Measurements from ENCODE around the gene FBRS.
"Not testable (repeated sequence)": the region's sequence is repeated elsewhere in the genome, so short reads cannot be mapped to it uniquely, and the experiment has no call there.

The FBRS gene

GRCh38 chr16:30657866-30658730 lies at the start of gene FBRS:
Gene FBRS, plus strand, starts transcription at chr16:30658431. Its CDS starts 1,088 bp downstream, at chr16:30659519.
- Histone ChIP-seq H3K27ac (peak within 1 kb of the TSS; percentile 93 to 100 (median 99)), H3K4me3 (peak within 1 kb of the TSS; percentile 56 to 96 (median 85))

DNA sequence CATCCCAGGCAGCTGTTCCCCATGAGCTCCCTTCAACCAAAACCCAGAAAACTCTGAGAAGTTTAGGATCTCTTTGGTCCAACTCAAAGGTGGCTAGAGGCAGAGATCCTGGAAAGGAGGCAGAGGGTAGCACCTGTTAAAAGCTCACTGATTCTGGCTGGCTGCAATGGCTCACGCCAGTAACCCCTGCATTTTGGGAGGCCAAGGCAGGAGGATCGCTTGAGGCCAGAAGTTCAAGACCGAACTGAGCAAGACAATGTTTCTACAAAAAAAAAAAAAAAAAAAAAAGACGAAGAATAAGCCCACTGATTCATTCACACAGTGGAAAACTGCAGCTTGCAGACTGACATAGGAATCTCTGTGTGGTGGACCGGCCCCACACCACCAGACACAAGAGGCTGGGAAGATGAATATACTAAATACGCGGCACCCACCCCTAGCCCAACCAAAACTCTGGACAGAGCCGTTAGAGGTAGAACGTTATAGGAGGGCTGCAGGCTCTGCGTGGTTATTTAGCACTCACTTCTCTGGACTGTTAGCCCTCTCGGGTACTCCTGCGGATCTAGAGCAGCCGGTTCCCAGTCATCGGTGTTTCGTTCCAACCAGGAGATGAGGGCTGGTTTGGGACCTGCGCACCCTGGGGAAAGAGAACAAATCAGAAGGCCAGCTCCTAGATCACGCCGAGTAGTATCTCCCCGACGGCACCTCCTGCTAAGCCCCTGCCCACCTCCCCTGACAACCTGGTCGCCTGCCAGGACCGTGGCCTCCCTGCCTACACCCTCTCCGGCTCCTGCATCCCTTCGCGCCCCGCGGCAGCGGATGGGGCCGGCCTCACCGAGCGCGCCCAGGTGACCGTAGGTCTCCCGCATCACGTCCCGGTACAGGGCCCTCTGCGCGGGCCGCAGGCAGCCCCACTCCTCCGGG lies 49.0 kb upstream of the FBRS start:
- Histone ChIP-seq H3K27ac (peak overlapping the region; percentile 91 to 100 (median 97)), H3K4me3 (peak overlapping the region; percentile 68 to 95 (median 79))

DNA sequence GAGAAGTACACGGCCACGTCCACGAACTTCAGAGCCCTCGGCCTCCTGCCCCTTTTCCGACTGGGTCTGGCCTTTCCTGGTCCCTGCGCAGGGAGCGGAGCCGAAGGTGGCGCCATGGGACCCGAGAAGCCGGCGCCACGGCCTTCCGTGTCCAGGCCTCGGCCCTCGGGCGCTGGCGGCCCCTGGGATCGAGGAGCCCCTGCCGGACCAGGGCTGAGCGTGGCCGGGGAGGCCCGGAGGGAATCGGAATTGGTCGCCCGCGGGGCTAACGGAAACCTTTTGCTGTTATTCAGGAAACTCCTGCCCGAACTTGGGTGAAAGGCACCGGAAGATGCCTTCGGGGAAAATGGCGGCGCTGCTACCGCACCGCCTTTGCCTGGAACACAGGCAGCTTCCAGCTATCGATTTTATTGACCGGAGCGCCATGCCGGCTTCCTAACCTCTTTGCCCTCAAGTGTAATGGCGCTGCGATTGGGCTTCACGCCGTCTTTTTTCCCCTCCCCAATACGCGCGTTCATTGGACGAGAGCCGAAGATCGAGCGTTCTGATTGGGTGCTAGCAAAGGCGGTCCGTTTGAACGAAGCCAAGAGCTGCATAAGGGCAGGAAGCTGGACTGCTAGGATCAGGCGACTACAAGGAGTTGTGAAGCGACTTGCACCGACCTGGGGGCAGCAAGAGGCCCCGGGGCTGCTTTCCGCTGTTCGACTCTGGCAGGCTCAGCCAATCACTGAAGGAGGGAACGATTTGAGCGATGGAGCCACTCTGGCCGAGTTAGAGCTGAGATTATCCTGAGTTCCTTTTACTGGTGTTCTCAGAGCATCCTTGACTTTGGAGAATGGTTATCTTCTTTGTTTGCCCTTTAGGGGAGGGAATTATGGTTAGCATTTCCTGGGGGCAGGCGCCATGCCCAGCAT lies 48.0 kb upstream of the FBRS start, which contains the start of gene ZNF689:
Gene ZNF689, minus strand, starts transcription at position 464 of the 914 bp plus-strand sequence. Its CDS starts 348 bp downstream, at position 116.
- Histone ChIP-seq H3K27ac (peak within 1 kb of the TSS; percentile 91 to 100 (median 97)), H3K4me3 (peak within 1 kb of the TSS; percentile 68 to 95 (median 79))

GRCh38 chr16:30615358-30616091 lies 42.7 kb upstream of the FBRS start:
- no peak overlapping the region for H3K4me3 ChIP-seq
- no peak overlapping the region for H3K27ac ChIP-seq

DNA sequence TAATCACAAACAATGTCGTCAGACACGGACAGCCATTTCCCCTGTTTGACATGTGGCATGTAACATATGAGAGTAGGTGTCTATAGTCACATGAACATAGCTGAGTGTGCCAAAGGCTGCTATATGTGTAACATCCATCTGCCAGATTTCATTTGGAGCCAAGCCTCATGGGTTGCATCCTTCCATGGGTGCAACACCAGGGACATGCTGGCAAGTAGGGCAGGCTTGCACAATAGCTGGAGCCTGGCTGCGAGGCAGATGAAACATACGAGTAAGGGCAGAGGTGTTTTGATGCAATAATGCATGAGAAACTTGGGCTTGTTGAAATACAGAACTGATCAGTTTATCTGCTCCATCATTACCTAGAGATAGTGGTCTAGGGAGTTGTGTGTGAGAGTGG lies 39.0 kb upstream of the FBRS start:
- H3K27ac ChIP-seq: peak overlapping the region in 1 of 21 experiments; percentile 17

GRCh38 chr16:30619638-30620037 lies 38.6 kb upstream of the FBRS start:
- H3K4me3 ChIP-seq: no peak overlapping the region
- H3K27ac ChIP-seq: peak overlapping the region in 1 of 21 experiments; percentile 17

More for the DNA sequence above, 39.0 kb upstream of the FBRS start:
- no peak overlapping the region for H3K4me3 ChIP-seq

- H3K4me3 ChIP-seq: no peak overlapping the region
- H3K27ac ChIP-seq: no peak overlapping the region
Observed at GRCh38 chr16:30620169-30620568, 38.1 kb upstream of the FBRS start.

DNA sequence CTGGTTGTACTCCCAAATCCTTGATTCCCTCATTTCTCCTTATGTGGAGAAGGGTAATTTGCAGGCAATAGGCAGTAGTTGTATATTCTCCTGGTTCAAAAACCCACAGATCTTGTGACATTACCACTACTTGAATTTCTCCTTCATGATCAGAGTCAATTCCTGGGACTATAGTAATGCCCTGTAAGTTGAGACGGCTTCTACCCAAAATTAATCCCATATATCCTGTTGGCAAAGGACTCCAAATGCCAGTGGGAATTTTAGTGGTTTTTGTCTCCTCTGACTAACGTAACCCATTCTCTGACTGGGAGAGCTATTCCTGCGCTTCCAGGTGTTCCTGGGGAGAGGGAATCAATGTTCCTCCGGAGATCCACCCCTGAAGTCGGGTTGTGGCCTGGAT lies 36.5 kb upstream of the FBRS start:
- Histone ChIP-seq H3K4me3 (no peak overlapping the region), H3K27ac (peak overlapping the region in 1 of 21 experiments; percentile 3)

GRCh38 chr16:30622455-30623032 lies 35.7 kb upstream of the FBRS start:
- H3K27ac ChIP-seq: no peak overlapping the region
- no peak overlapping the region for H3K4me3 ChIP-seq

GRCh38 chr16:30623536-30624283 lies 34.5 kb upstream of the FBRS start:
- H3K27ac ChIP-seq: no peak overlapping the region
- no peak overlapping the region for H3K4me3 ChIP-seq

DNA sequence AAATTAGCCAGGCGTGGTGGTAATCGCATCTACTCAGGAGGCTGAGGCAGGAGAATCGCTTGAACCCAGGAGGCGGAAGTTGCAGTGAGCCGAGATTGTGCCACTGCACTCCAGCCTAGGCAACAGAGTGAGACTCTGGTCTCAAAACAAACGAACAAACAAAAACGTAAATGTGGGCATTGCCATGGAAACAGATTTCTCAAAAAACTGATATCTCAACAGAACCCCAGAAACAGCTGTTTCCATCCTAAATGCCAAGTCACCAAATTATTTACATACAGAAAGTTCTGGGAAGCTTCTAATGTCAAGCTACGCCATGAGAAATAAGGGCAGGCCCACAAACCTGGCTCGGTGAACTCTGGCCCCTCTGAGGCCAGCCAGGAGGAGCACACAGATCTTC lies 32.0 kb upstream of the FBRS start:
- no peak overlapping the region for H3K27ac ChIP-seq
- no peak overlapping the region for H3K4me3 ChIP-seq

DNA sequence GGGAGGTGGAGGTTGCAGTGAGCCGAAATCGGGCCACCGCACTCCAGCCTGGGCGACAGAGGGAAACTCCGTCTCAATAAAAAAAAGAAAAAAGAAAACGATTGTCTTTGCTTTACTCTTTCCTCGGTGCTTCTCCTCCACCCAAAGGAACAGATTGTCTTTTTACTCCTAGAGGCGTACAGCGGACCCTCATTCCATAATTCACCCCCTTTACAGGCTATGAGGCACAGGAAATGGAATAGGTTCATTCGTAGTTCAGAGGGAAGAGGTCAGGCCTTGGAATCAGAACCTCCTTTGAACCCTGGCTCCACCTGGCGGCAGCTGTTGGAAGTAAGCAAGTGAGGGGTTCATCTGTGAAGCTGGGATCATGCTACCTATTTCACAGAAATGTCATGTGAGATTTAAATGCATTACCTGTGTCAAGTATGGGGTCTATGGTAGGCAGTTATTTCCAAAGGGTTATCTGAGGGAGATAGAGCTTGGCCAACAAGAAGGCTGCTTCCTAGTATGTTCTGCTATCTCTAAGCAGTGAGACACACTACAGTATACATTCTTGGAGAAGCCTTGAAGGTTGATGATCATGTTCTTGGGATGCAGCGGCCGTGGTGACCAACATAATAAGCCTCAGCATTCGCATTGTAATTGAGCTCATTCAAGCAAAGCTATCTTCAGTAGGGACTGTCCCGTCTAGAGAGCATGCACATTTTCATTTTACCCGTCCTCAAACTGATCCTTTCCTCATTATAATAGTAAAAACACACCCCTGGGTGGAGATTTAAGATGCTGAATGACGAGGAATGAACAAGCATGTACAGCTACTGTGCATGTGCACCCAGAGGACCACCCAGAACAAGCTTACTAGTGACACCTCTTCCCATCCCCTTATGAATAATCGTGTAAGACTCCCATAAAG lies 29.3 kb upstream of the FBRS start:
- Histone ChIP-seq H3K27ac (no peak overlapping the region), H3K4me3 (peak overlapping the region in 1 of 7 experiments; percentile 16)

- not testable (repeated sequence) for H3K4me3 ChIP-seq, H3K27ac ChIP-seq
Observed at GRCh38 chr16:30632454-30632853, 25.8 kb upstream of the FBRS start.

GRCh38 chr16:30633526-30633925 lies 24.7 kb upstream of the FBRS start:
- peak overlapping the region; percentile 41 to 68 (median 57) for H3K4me3 ChIP-seq
- peak overlapping the region; percentile 59 to 94 (median 84) for H3K27ac ChIP-seq

DNA sequence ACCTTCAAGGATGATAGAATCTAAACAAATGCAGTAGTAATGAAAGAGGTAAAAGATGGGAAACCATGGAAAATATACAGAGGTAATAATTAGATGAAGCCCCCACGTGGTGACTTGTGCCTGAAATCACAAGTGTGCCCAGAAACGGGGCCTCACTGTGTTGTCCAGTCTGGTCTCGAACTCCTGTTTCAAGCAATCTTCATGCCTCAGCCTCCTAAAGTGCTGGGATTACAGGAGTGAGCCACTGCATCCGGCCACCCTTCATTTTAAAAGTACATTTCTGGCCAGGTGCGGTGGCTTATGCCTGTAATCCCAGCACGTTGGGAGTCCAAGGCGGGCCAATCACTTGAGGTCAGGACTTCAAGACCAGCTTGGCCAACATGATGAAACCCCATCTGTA lies 21.6 kb upstream of the FBRS start:
- Histone ChIP-seq H3K27ac (no peak overlapping the region), H3K4me3 (no peak overlapping the region)

DNA sequence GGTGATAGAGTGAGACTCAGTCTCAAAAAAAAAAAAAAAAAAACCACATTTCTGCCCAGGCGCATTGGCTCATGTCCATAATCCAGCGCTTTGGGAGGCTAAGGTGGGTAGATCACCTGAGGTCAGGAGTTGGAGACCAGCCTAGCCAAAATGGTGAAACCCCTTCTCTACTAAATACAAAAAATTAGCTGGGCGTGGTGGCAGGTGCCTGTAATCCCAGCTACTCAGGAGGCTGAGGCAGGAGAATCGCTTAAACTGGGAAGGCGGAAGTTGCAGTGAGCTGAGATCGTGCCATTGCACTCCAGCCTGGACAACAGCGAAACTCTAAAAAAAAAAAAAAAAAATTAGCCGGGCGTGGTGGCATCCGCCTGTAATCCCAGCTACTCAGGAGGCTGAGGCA lies 21.1 kb upstream of the FBRS start:
- H3K4me3 ChIP-seq, H3K27ac ChIP-seq: not testable (repeated sequence)

Data from skin epidermis (tissue), 12 donors.